DOHH2 (cell line): ENCODE measurements around the gene POT1.

ENCODE experiments used
- H3F3A ChIP-seq: fragments of 200-600 bp; sonication (generic), shearing (Covaris generic); 2 replicates; pipeline ENCODE4 v1.6.0; 2016; ENCODE audit warnings: antibody characterized with exemption, mild to moderate bottlenecking; ENCODE audit not compliant: control insufficient read depth, insufficient read depth
- H3K27ac ChIP-seq: fragments of 200-600 bp; sonication (generic); 2 replicates; pipeline ENCODE4 v1.5.1; 2014; ENCODE audit warnings: low read depth, mild to moderate bottlenecking, low read length, moderate library complexity
- H3K27me3 ChIP-seq: fragments of 200-600 bp; sonication (generic); 2 replicates; pipeline ENCODE4 v1.6.1; 2014; ENCODE audit warnings: mild to moderate bottlenecking, low read length, mixed read lengths; ENCODE audit not compliant: control insufficient read depth
- H3K36me3 ChIP-seq: fragments of 200-600 bp; sonication (generic); 2 replicates; pipeline ENCODE4 v1.6.1; 2014; ENCODE audit warnings: mild to moderate bottlenecking, low read length, moderate library complexity, mixed read lengths; ENCODE audit not compliant: control insufficient read depth
- H3K4me1 ChIP-seq: fragments of 200-600 bp; sonication (generic); 2 replicates; pipeline ENCODE4 v1.6.1; 2014; ENCODE audit warnings: mild to moderate bottlenecking, low read length, mixed read lengths; ENCODE audit not compliant: control insufficient read depth
- H3K4me2 ChIP-seq: fragments of 200-600 bp; sonication (generic); 2 replicates; pipeline ENCODE4 v1.6.0; 2014; ENCODE audit warnings: mild to moderate bottlenecking, low read length, moderate library complexity
- H3K4me3 ChIP-seq: fragments of 200-600 bp; sonication (generic); 2 replicates; pipeline ENCODE4 v1.5.1; 2014; ENCODE audit warnings: mild to moderate bottlenecking, low read length, mixed read lengths
- H3K79me2 ChIP-seq: fragments of 200-600 bp; sonication (generic); 2 replicates; pipeline ENCODE4 v1.6.1; 2014; ENCODE audit warnings: mild to moderate bottlenecking, low read length, mixed read lengths; ENCODE audit not compliant: control insufficient read depth
- H3K9me2 ChIP-seq: fragments of 200-600 bp; sonication (generic); replicated peaks from 2 replicates; pipeline ENCODE4 v1.6.1; 2014; ENCODE audit warnings: mild to moderate bottlenecking, low read length, mixed read lengths; ENCODE audit not compliant: control insufficient read depth
- H3K9me3 ChIP-seq: fragments of 200-600 bp; sonication (generic); 2 replicates; pipeline ENCODE4 v1.6.1; 2014; ENCODE audit warnings: antibody characterized with exemption, low read length, mixed read lengths; ENCODE audit not compliant: control insufficient read depth, insufficient read depth
- H4K20me1 ChIP-seq: fragments of 200-600 bp; sonication (generic); 2 replicates; pipeline ENCODE4 v1.6.0; 2014; ENCODE audit warnings: low read depth, mild to moderate bottlenecking, antibody characterized with exemption, low read length, moderate library complexity; ENCODE audit not compliant: control insufficient read depth, insufficient read depth
- EZH2phosphoT487 ChIP-seq: fragments of 200-600 bp; sonication (generic); IDR thresholded peaks from 2 replicates; pipeline ENCODE4 v1.6.1; 2017; ENCODE audit warnings: borderline replicate concordance, mild to moderate bottlenecking, antibody characterized with exemption, low read length, moderate library complexity, mixed read lengths
- TF ChIP-seq, protein P1 (sequence below): fragments of 200-600 bp; sonication (generic); IDR thresholded peaks from one replicate; pipeline ENCODE4 v1.5.1; 2014; ENCODE audit warnings: antibody characterized with exemption, mild to moderate bottlenecking, low read depth, low read length; ENCODE audit not compliant: poor library complexity, severe bottlenecking

POT1 gene

DNA sequence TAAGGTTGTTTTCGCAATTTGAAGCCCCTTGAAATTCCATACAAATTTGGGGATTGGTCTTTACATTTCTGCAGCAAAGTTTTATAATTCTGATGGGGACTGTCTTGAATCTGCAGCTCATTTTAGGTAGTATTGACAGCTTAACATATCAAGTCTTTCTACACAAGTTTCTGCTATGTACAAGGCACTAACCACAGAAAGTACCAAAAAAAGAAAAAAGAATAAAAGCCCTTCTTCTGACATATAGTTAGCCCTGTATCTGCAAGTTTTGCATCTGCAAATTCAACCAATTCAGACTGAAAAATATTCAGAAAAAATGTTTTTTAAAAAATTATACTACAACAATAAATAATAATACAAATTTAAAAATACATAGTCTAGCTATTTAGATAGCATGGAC is 15.3 kb downstream of the POT1 start:
- Histone ChIP-seq H3F3A (0 out of 2 replicates have a peak, but pooled peaks cover 3% of the 10 kb centered on the region), H3K4me3 (no peak overlapping the region), H3K9me3 (no peaks in the 10 kb centered on the region), H3K4me2 (no peak overlapping the region), H3K27me3 (no peaks in the 10 kb centered on the region), H3K4me1 (no peaks in the 10 kb centered on the region), H3K36me3 (peaks cover 40% of the 10 kb centered on the region), H3K79me2 (peaks cover 36% of the 10 kb centered on the region), H3K27ac (no peak overlapping the region), H4K20me1 (peaks cover 4% of the 10 kb centered on the region), H3K9me2 (no peaks in the 10 kb centered on the region)
- TF ChIP-seq, protein P1, sequence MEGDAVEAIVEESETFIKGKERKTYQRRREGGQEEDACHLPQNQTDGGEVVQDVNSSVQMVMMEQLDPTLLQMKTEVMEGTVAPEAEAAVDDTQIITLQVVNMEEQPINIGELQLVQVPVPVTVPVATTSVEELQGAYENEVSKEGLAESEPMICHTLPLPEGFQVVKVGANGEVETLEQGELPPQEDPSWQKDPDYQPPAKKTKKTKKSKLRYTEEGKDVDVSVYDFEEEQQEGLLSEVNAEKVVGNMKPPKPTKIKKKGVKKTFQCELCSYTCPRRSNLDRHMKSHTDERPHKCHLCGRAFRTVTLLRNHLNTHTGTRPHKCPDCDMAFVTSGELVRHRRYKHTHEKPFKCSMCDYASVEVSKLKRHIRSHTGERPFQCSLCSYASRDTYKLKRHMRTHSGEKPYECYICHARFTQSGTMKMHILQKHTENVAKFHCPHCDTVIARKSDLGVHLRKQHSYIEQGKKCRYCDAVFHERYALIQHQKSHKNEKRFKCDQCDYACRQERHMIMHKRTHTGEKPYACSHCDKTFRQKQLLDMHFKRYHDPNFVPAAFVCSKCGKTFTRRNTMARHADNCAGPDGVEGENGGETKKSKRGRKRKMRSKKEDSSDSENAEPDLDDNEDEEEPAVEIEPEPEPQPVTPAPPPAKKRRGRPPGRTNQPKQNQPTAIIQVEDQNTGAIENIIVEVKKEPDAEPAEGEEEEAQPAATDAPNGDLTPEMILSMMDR, result no peak
- no peak for TF ChIP-seq EZH2phosphoT487

DNA sequence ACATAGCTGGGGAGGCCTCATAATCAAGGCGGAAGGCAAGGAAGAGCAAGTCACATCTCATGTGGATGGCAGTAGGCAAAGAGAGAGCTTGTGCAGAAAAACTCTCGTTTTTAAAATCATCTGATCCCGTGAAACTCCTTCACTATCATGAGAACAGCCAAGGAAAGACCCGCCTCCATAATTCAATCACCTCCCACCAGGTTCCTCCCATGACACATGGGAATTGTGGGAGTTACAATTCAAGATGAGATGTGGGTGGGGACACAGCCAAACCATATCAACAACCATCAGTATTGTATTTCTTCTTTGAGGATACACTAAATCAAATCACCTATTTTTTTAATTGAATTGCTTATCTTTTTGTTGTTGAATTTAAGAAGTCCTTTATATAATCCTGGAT is 16.7 kb downstream of the POT1 start:
- no peak for TF ChIP-seq EZH2phosphoT487
- TF ChIP-seq, protein P1, result no peak
- H3K9me3 ChIP-seq, result no peaks in the 10 kb centered on the region
- no peaks in the 10 kb centered on the region for H3K9me2 ChIP-seq
- peaks cover 40% of the 10 kb centered on the region for H3K36me3 ChIP-seq
- no peaks in the 10 kb centered on the region for H3K4me1 ChIP-seq
- H3K27me3 ChIP-seq, result no peaks in the 10 kb centered on the region
- peaks cover 4% of the 10 kb centered on the region for H4K20me1 ChIP-seq
- no peak overlapping the region for H3K4me3 ChIP-seq
- H3K79me2 ChIP-seq, result peaks cover 28% of the 10 kb centered on the region
- no peak overlapping the region for H3K4me2 ChIP-seq
- H3K27ac ChIP-seq, result no peak overlapping the region
- 0 out of 2 replicates have a peak, but pooled peaks cover 3% of the 10 kb centered on the region for H3F3A ChIP-seq

DNA sequence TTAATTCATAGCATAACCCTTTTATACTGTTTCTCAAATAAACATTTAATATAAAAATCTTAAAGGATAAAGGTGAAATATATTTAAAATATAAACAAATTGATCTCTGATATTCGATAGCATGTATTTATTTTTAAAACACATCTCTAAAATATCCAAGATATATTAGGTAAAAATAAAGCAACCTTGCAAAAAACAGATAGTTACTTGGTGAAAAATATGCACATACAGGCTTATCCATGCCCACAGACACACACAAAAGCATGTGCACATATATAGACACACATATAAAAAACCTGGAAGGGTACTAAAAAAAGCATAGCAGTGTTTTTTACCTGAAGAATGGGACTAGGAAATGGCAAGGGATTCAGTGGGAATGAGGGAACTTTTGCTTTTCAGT is 19.8 kb downstream of the POT1 start:
- no peak overlapping the region for H3K27ac ChIP-seq
- H3K4me3 ChIP-seq, result no peak overlapping the region

More for the DNA sequence above, 19.8 kb downstream of the POT1 start:
- Histone ChIP-seq H3K4me2 (no peak overlapping the region), H3K9me3 (no peaks in the 10 kb centered on the region), H3K9me2 (no peaks in the 10 kb centered on the region), H3K27me3 (no peaks in the 10 kb centered on the region), H3K36me3 (peaks cover 24% of the 10 kb centered on the region), H3F3A (0 out of 2 replicates have a peak, but pooled peaks cover 3% of the 10 kb centered on the region), H3K79me2 (peaks cover 26% of the 10 kb centered on the region), H3K4me1 (no peaks in the 10 kb centered on the region), H4K20me1 (no peaks in the 10 kb centered on the region; the same call in 1 of the 2 replicates)
- TF ChIP-seq EZH2phosphoT487, result no peak
- TF ChIP-seq, protein P1, result no peak
